Erythroblast (primary cell): ENCODE results near the gene ARHGEF4.

Experiments used
- GATA1 ChIP-seq: IDR thresholded peaks from 2 replicates; pipeline ENCODE4 v1.6.1; 2011; ENCODE audit warnings: low read depth, mild to moderate bottlenecking, control low read depth, low read length, moderate library complexity
- POLR2A ChIP-seq: IDR thresholded peaks from 2 replicates; pipeline ENCODE4 v1.6.1; 2011; ENCODE audit warnings: mild to moderate bottlenecking, low read length

GRCh38 chr2:130901061-130901460 lies 64.3 kb downstream of the ARHGEF4 start:
- no peak for TF ChIP-seq POLR2A
- no peak for TF ChIP-seq GATA1
